Transverse colon (tissue), 4 donors: ENCODE measurements around the gene LYPD6.

Experiments used
- CTCF ChIP-seq, 5 experiments: fragments of 200-600 bp in 3 of 5; fragments of 450-650 bp in 2 of 5; sonication (generic) in 3 of 5; IDR thresholded peaks; 1 replicate in 2 of 5; 2 replicates in 3 of 5; pipeline ENCODE4 v1.5.1; 2016 to 2017; ENCODE audit warnings: antibody characterized with exemption in 5 of 5, inconsistent platforms in 3 of 5, mild to moderate bottlenecking in 2 of 5, moderate library complexity in 1 of 5
- POLR2AphosphoS5 ChIP-seq, 3 donors: sonication (generic); formaldehyde crosslinking; IDR thresholded peaks; one replicate each; pipeline ENCODE4 v1.6.1; 2016; ENCODE audit warnings: antibody characterized with exemption in 3 of 3

DNA sequence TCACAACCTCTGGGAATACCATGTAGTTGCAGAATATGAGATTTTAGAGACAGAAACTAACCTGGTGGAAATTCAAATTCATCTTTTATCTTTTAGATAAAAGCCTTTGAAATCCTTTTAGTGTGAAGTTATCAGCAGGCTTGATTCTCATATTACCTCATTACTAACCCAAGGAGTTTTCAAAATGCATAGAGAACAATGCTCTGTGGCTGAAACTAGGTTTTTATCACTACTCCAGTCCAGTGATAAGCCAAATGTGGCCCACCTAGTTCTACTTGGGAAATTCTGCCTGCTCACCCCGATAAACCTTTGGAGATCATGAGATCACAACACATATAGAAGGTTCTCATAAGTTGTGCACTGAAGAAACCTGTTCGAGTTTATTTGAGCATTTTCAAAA, 135.5 kb downstream of the LYPD6 start:
- TF ChIP-seq CTCF (IDR thresholded peaks at IDR 0.05), result no peak
- TF ChIP-seq POLR2AphosphoS5 (IDR thresholded peaks at IDR 0.05), result no peak
